ENCODE measurements around the gene ROR1. TPM values are rescaled to one million over a fixed set of nuclear protein-coding genes. Genes with fewer than 3 reads are reported as not detected.

Gene ROR1
- total and polyA plus RNA-seq, 12 donors = 2.9 to 36.2 (median 15.3) TPM

DNA sequence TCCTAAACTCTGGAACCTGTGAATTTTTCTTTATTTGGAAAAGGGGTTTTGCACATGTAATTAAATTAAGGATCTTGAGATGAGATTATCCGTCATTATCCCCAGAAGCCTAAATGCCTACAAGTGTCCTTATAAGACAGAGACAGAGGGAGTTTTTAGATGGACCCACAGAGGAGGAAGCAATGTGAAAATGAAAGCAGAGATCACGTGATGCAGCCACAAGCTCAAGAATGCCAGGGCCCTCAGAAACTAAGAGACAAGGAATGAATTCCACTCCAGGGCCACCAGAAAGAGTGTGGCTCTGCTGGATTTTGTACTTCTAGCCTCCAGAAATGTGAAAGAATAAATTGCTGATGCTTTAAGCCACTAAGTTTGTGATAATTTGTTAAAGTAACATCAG is 246.0 kb downstream of the ROR1 start:
- Histone ChIP-seq H3K27ac (peak overlapping the region in 7 of 10 donors; percentile 5 to 69 (median 42)), H3K4me3 (peak overlapping the region in 3 of 10 donors; percentile 9 to 29 (median 24)), H3K9me3 (no peaks in the 10 kb centered on the region), H3K4me1 (peaks cover 0 to 27% (median 10%) of the 10 kb centered on the region in 9 donors), H3K36me3 (peaks cover 0 to 5% (median 0%) of the 10 kb centered on the region in 9 donors), H3K27me3 (no peaks in the 10 kb centered on the region)
- WGBS, 2 donors = 46 to 49% methylated on average over 2 of the region's 2 CpGs
- TF ChIP-seq, protein P1, sequence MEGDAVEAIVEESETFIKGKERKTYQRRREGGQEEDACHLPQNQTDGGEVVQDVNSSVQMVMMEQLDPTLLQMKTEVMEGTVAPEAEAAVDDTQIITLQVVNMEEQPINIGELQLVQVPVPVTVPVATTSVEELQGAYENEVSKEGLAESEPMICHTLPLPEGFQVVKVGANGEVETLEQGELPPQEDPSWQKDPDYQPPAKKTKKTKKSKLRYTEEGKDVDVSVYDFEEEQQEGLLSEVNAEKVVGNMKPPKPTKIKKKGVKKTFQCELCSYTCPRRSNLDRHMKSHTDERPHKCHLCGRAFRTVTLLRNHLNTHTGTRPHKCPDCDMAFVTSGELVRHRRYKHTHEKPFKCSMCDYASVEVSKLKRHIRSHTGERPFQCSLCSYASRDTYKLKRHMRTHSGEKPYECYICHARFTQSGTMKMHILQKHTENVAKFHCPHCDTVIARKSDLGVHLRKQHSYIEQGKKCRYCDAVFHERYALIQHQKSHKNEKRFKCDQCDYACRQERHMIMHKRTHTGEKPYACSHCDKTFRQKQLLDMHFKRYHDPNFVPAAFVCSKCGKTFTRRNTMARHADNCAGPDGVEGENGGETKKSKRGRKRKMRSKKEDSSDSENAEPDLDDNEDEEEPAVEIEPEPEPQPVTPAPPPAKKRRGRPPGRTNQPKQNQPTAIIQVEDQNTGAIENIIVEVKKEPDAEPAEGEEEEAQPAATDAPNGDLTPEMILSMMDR (IDR thresholded peaks at IDR 0.05) = no peak
- ATAC-seq (peak in 7 of 8 donors; percentile 32 to 78 (median 66)), DNase-seq (no peak)
- intact Hi-C loops (cut with DNase I) = no loop called here

DNA sequence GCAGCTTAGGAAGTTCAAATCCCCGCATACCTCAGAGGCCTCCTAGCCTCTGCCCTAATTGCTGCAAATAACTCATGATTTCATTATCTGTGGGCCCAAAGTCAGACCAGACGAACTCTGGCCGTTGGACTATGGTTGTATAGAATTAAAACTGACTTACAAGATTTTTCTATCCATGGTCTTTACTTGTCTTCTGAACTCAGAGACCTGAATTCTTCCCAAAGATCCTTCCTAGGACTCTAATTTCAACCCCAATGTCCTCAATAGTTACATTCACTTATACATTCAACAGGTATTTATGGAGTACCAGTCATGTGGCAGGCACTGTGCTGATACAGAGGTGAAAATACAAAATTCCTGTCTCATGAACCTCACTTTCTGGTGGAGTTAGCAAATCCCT is 247.2 kb downstream of the ROR1 start:
- TF ChIP-seq, protein P1 (IDR thresholded peaks at IDR 0.05) = no peak
- peak in 1 of 8 donors; percentile 33 for ATAC-seq
- DNase-seq = no peak
- Histone ChIP-seq H3K9me3 (no peaks in the 10 kb centered on the region), H3K27me3 (no peaks in the 10 kb centered on the region), H3K4me1 (peaks cover 0 to 27% (median 10%) of the 10 kb centered on the region in 9 donors), H3K27ac (peak overlapping the region in 2 of 10 donors; percentile 57 to 69), H3K36me3 (no peaks in the 10 kb centered on the region), H3K4me3 (no peak overlapping the region)
- intact Hi-C loops (cut with DNase I) = no loop called here
- 82 to 88% methylated on average over 3 of the region's 3 CpGs for WGBS, 2 donors

DNA sequence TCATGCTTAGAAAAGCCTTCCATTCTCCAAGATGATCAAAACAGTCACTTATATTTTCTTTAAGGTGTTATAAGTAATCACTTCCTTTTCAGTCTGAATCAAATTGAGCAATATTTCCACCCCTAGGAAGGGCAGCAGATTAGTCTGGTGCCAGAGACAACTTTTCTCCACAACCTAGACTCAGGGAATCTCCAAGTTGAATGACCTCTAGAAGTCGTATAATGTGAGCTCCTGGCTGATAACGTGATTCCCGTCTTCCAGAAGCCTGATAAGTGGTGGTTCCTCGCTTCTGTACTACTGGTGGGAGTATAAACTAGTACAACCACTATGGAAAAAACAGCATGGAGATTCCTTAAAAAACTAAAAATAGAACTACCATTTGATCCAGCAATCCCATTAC is 251.2 kb downstream of the ROR1 start:
- Histone ChIP-seq H3K27me3 (no peaks in the 10 kb centered on the region), H3K27ac (no peak overlapping the region), H3K4me3 (no peak overlapping the region), H3K4me1 (peaks cover 0 to 14% (median 5%) of the 10 kb centered on the region in 9 donors), H3K9me3 (peaks cover 0 to 8% (median 0%) of the 10 kb centered on the region in 11 donors), H3K36me3 (no peaks in the 10 kb centered on the region)
- intact Hi-C loops (cut with DNase I) = no loop called here
- TF ChIP-seq, protein P1 (IDR thresholded peaks at IDR 0.05) = no peak
- ATAC-seq = peak in 1 of 8 donors; percentile 23
- DNase-seq = no peak
- 47 to 49% methylated on average over 4 of the region's 4 CpGs for WGBS, 2 donors

DNA sequence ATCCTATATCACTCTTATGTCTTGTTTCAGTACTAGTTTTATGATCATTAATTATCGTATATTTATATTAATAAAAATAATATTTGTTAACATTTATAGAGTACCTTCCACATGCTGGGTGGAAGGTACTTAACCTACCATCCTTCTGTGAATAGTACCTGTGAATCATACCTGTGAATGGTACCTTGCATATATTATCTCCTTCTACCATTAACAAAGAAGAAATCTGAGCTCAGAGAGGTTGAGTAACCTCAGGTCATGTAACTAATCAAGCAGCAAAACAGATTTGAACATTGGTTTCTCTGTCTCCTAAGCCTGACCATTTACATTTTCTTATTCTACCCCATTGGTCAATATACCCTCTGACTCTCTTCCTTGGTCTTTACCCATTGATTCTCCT is 255.2 kb downstream of the ROR1 start:
- Histone ChIP-seq H3K27me3 (no peaks in the 10 kb centered on the region), H3K4me1 (peaks cover 0 to 15% (median 6%) of the 10 kb centered on the region in 9 donors), H3K4me3 (no peak overlapping the region), H3K27ac (no peak overlapping the region), H3K9me3 (peaks cover 0 to 8% (median 0%) of the 10 kb centered on the region in 11 donors), H3K36me3 (no peaks in the 10 kb centered on the region)
- ATAC-seq = no peak
- intact Hi-C loops (cut with DNase I) = no loop called here
- 97 to 98% methylated on average over 1 of the region's 1 CpG for WGBS, 2 donors
- no peak for DNase-seq
- TF ChIP-seq, protein P1 (IDR thresholded peaks at IDR 0.05) = no peak

Measured in heart right ventricle (tissue), 16 donors.